Mucosa of descending colon (tissue), 3 donors: Measurements from ENCODE around the gene CXCR6. TPM values are rescaled to one million over a fixed set of nuclear protein-coding genes. Genes with fewer than 3 reads are reported as not detected.

Experiments
- ATAC-seq: fragments of 200-7000 bp; cut with Tn5 transposase; one replicate; pipeline ENCODE4 v1.9.1; 2020; ENCODE audit warnings: mild to moderate bottlenecking, moderate library complexity
- DNase-seq, 3 donors: peaks; one replicate each; pipeline ENCODE4 v3.0.0-alpha.2; 2020
- H3K36me3 ChIP-seq: fragments of 200-600 bp; one replicate; pipeline ENCODE4 v1.8.0; 2021; ENCODE audit warnings: low read depth, mild to moderate bottlenecking
- H3K4me1 ChIP-seq: fragments of 200-600 bp; one replicate; pipeline ENCODE4 v1.8.0; 2021; ENCODE audit warnings: low read depth, mild to moderate bottlenecking
- H3K4me3 ChIP-seq: fragments of 200-600 bp; one replicate; pipeline ENCODE4 v1.8.0; 2021; ENCODE audit warnings: mild to moderate bottlenecking
- H3K9me3 ChIP-seq: fragments of 200-600 bp; one replicate; pipeline ENCODE4 v1.8.0; 2021; ENCODE audit warnings: mild to moderate bottlenecking
- intact Hi-C, 2 donors: fragments of 100-400 bp; cut with DNase I in 1 of 2; cut with micrococcal nuclease in 1 of 2; formaldehyde crosslinking; loops; one replicate each; pipeline versions ENCODE4 v1.11.0 to v1.11.1; 2022; cut with DNase I, micrococcal nuclease
- total RNA-seq, 3 donors: library from RNA; stranded (reverse); fragmentation: NEBNext Ultra II Directional in 2 of 3; extraction: Animal tissue kit (Norgen Biotek cat#: 25700) in 2 of 3; gene quantifications; one replicate each; pipeline versions ENCODE4 v1.2.1 to v1.2.4, GENCODE V29; 2021 to 2023
- TF ChIP-seq, protein P1 (sequence below): fragments of 200-600 bp; IDR thresholded peaks from one replicate; pipeline ENCODE4 v1.8.0; 2022; ENCODE audit warnings: antibody characterized with exemption, mild to moderate bottlenecking
- donor health status: DM: no; HTN: no; CAD: no; lungs with moderate emphysema.
- donor health status: DM: no; HTN: no; CAD: no.
- donor health status: DM: no; HTN: yes; CAD: no.

CXCR6 gene
- total RNA-seq, 3 donors from 2014 or later = 1.5 to 3.6 (median 1.7) TPM

DNA sequence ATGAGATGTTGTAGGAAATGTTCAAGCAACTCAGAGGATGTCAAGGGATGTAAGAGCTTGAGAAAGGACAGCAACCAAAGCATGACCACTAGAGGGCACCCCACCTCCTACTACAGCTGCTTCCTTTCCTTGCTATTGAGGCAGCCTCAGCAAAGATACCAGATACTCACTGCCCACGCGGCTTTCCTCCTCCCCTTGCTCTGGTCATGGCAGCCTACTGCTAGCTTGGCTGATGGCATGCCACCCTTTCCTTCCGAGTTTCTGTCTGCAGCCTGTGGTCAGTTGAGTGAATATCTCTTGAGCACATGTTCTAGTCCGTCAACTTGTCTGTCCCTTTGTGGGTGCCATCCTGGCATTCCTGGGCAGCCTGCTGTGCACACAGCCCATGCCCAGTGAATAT lies 4.4 kb upstream of the CXCR6 start:
- TF ChIP-seq, protein P1, sequence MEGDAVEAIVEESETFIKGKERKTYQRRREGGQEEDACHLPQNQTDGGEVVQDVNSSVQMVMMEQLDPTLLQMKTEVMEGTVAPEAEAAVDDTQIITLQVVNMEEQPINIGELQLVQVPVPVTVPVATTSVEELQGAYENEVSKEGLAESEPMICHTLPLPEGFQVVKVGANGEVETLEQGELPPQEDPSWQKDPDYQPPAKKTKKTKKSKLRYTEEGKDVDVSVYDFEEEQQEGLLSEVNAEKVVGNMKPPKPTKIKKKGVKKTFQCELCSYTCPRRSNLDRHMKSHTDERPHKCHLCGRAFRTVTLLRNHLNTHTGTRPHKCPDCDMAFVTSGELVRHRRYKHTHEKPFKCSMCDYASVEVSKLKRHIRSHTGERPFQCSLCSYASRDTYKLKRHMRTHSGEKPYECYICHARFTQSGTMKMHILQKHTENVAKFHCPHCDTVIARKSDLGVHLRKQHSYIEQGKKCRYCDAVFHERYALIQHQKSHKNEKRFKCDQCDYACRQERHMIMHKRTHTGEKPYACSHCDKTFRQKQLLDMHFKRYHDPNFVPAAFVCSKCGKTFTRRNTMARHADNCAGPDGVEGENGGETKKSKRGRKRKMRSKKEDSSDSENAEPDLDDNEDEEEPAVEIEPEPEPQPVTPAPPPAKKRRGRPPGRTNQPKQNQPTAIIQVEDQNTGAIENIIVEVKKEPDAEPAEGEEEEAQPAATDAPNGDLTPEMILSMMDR = peak; percentile 80
- no peak overlapping the region for H3K4me3 ChIP-seq
- peaks cover 12% of the 10 kb centered on the region for H3K4me1 ChIP-seq
- ATAC-seq (peak; percentile 91), DNase-seq (peak; percentile 65 to 97 (median 69))
- no peaks in the 10 kb centered on the region for H3K9me3 ChIP-seq
- peaks cover under 1% of the 10 kb centered on the region for H3K36me3 ChIP-seq
- intact Hi-C loops = loop anchor here in 1 of 2 donors (2.0 to 10.0 kb wide), 2 partner anchors 140 to 436 kb away; partner anchors contain the start of gene CCR5

GRCh38 chr3:45939341-45939771 lies 3.9 kb upstream of the CXCR6 start:
- H3K9me3 ChIP-seq = no peaks in the 10 kb centered on the region
- H3K4me1 ChIP-seq = peaks cover 12% of the 10 kb centered on the region
- intact Hi-C loops = loop anchor here in 1 of 2 donors (2.0 to 10.0 kb wide), 2 partner anchors 139 to 435 kb away; partner anchors contain the start of gene CCR5
- H3K36me3 ChIP-seq = no peaks in the 10 kb centered on the region
- H3K4me3 ChIP-seq = no peak overlapping the region
- ATAC-seq (peak; percentile 9), DNase-seq (no peak)
- TF ChIP-seq, protein P1 = no peak

GRCh38 chr3:45940004-45940780 lies 3.1 kb upstream of the CXCR6 start:
- TF ChIP-seq, protein P1 = no peak
- intact Hi-C loops = loop anchor here in 1 of 2 donors (5.0 kb wide), 1 partner anchor 137 kb away; no protein-coding TSS in a partner anchor
- Histone ChIP-seq H3K36me3 (no peaks in the 10 kb centered on the region), H3K4me1 (peaks cover 12% of the 10 kb centered on the region), H3K4me3 (no peak overlapping the region), H3K9me3 (no peaks in the 10 kb centered on the region)
- ATAC-seq (no peak), DNase-seq (no peak)

DNA sequence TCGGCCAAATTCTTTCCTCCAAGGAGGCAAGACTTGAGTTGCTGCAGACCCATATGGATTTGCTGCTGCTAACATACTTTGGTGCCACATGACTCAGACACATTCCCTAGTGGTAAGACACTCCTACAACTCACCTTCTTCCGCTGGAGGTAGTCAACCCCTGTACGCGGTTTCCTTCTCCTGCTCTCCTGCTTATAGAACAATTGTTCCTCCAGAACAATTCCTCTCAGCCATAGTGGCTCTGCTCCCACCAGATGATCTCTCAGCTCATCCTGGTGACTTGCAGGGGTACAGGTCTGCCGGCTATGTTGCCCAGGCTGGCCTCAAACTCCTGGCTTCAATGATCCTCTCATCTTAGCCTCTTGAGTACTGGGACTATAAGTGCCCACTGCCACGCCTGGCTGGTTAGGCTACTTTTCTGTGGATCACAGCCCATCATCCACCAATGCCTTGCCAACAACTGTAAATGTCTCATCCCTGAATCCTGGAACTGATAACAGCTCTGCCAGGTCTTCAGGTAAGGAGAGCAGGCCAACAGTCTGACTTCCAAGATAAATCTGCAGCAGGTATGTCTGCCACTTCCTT lies 2.4 kb upstream of the CXCR6 start:
- no peaks in the 10 kb centered on the region for H3K9me3 ChIP-seq
- intact Hi-C loops = loop anchor here in 1 of 2 donors (5.0 kb wide), 1 partner anchor 136 kb away; no protein-coding TSS in a partner anchor
- no peak for ATAC-seq
- peaks cover 12% of the 10 kb centered on the region for H3K4me1 ChIP-seq
- TF ChIP-seq, protein P1 = no peak
- no peak for DNase-seq
- no peaks in the 10 kb centered on the region for H3K36me3 ChIP-seq
- no peak overlapping the region for H3K4me3 ChIP-seq

DNA sequence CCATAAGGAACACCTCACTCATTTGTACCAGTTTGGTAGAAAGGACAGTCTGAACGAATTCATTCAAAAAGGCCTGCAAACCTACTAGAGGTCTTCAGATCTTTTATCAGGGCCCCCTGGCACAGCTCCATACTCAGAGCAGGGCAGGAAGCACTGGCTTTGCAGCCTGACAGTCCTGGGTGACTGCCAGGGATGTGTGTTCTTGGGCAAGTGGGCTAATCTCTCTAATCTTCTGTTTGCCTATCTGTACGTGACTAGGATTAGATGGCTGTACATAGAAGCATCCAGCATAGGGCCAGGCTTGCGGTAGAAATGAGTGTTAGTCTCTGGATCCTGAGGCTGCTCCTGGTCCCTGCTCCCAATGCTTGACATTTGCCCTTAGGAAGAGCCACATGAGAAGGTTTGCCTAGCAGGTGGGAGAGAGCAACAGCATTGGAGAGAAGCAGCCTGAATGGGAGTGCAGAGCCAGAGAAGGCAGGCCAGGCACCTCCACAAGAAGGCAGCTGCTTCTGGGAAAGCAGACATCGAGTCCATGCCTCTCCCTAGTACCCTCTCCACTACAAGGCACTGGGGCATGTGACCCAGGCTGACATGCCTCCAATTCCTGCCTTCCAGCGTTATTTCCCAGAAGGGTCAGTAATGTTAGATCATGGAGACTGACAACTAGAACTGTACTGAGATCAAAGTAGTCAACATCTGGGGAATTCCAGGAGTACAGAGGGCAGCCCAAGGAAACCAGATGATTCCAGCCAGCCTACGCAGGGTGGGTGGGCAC lies 1.0 kb upstream of the CXCR6 start:
- Histone ChIP-seq H3K9me3 (no peaks in the 10 kb centered on the region), H3K4me1 (peaks cover 12% of the 10 kb centered on the region), H3K4me3 (no peak overlapping the region), H3K36me3 (no peaks in the 10 kb centered on the region)
- TF ChIP-seq, protein P1 = no peak
- intact Hi-C loops = loop anchor here in 1 of 2 donors (5.0 kb wide), 1 partner anchor 135 kb away; no protein-coding TSS in a partner anchor
- ATAC-seq (no peak), DNase-seq (no peak)
